Body of pancreas (tissue), 4 donors: ENCODE measurements around the gene FXN. TPM values are rescaled to one million over a fixed set of nuclear protein-coding genes. Genes with fewer than 3 reads are reported as not detected.
"Not testable (repeated sequence)": the region's sequence is repeated elsewhere in the genome, so short reads cannot be mapped to it uniquely, and the experiment has no call there.

Experiments used
- ATAC-seq: fragments of 150-250 bp; one replicate; pipeline ENCODE4 v1.9.1; 2016
- DNase-seq, 4 donors: peaks; one replicate each; pipeline ENCODE4 v3.0.0-alpha.2; 2019
- H3K27ac ChIP-seq, 4 donors: fragments of 200-600 bp; sonication (generic); 1 replicate in 3 of 4; 2 replicates in 1 of 4; pipeline versions ENCODE4 v1.5.1 to v1.6.1; 2016 to 2019; ENCODE audit warnings: mild to moderate bottlenecking in 1 of 4, mixed read lengths in 1 of 4, moderate library complexity in 1 of 4
- H3K27me3 ChIP-seq, 2 donors: fragments of 200-600 bp; sonication (generic); one replicate each; pipeline ENCODE4 v1.6.0; 2016; ENCODE audit warnings: mild to moderate bottlenecking in 1 of 2
- H3K36me3 ChIP-seq, 2 donors: fragments of 200-600 bp; sonication (generic); replicated peaks in 1 of 2; 2 replicates each; pipeline ENCODE4 v1.5.1; 2016; ENCODE audit warnings: low read depth in 2 of 2; ENCODE audit not compliant: insufficient read depth in 1 of 2
- H3K4me1 ChIP-seq: fragments of 200-600 bp; sonication (generic); one replicate; pipeline ENCODE4 v1.6.0; 2016
- H3K4me3 ChIP-seq, 2 donors: fragments of 200-600 bp; sonication (generic); 1 replicate in 1 of 2; 2 replicates in 1 of 2; pipeline ENCODE4 v1.5.1; 2016 to 2019
- H3K9me3 ChIP-seq, 3 donors: fragments of 200-600 bp; sonication (generic); 1 replicate in 2 of 3; 2 replicates in 1 of 3; pipeline ENCODE4 v1.5.1; 2016
- POLR2A ChIP-seq, 3 donors: fragments of 450-650 bp; IDR thresholded peaks; one replicate each; pipeline ENCODE4 v1.6.1; 2016; ENCODE audit warnings: antibody characterized with exemption in 3 of 3, mild to moderate bottlenecking in 2 of 3
- WGBS, 2 donors: methylation state at CpG; one replicate each; pipeline ENCODE4 v1.1.5; 2017; 5-methylcytosine and 5-hydroxymethylcytosine counted together
- intact Hi-C: fragments of 100-400 bp; cut with DNase I; formaldehyde crosslinking; loops from one replicate; pipeline ENCODE4 v1.15.1; 2023
- total RNA-seq, 2 donors: library from RNA; depleted of rRNA; stranded (reverse); fragments of >200 nt; gene quantifications; one replicate each; pipeline ENCODE4 v1.1.0, GENCODE V29; 2016
- TF ChIP-seq, protein P1 (sequence below), 7 experiments: fragments of 450-650 bp in 4 of 7; fragments of 200-600 bp in 3 of 7; sonication (generic) in 3 of 7; IDR thresholded peaks; one replicate each; pipeline ENCODE4 v1.5.1; 2016 to 2019; ENCODE audit warnings: antibody characterized with exemption in 7 of 7

FXN gene
- total RNA-seq, 2 donors from 2014 or later = 3.1 to 6.9 TPM

GRCh38 chr9:69097064-69097463 is 61.5 kb downstream of the FXN start:
- no peaks in the 10 kb centered on the region for H3K36me3 ChIP-seq
- H3K4me1 ChIP-seq = peaks cover 31% of the 10 kb centered on the region
- DNase-seq = peak in 2 of 4 donors; percentile 28
- ATAC-seq = peak; percentile 75
- no peaks in the 10 kb centered on the region for H3K9me3 ChIP-seq
- H3K27me3 ChIP-seq = no peaks in the 10 kb centered on the region
- WGBS, 2 donors = 33 to 46% methylated on average over 4 of the region's 4 CpGs
- H3K27ac ChIP-seq = peak overlapping the region; percentile 48 to 71 (median 60)
- intact Hi-C loops = no loop called here
- no peak overlapping the region for H3K4me3 ChIP-seq
- peak in 1 of 3 donors; percentile 9 for TF ChIP-seq POLR2A (IDR thresholded peaks at IDR 0.05)
- TF ChIP-seq, protein P1, sequence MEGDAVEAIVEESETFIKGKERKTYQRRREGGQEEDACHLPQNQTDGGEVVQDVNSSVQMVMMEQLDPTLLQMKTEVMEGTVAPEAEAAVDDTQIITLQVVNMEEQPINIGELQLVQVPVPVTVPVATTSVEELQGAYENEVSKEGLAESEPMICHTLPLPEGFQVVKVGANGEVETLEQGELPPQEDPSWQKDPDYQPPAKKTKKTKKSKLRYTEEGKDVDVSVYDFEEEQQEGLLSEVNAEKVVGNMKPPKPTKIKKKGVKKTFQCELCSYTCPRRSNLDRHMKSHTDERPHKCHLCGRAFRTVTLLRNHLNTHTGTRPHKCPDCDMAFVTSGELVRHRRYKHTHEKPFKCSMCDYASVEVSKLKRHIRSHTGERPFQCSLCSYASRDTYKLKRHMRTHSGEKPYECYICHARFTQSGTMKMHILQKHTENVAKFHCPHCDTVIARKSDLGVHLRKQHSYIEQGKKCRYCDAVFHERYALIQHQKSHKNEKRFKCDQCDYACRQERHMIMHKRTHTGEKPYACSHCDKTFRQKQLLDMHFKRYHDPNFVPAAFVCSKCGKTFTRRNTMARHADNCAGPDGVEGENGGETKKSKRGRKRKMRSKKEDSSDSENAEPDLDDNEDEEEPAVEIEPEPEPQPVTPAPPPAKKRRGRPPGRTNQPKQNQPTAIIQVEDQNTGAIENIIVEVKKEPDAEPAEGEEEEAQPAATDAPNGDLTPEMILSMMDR (IDR thresholded peaks at IDR 0.05) = no peak

DNA sequence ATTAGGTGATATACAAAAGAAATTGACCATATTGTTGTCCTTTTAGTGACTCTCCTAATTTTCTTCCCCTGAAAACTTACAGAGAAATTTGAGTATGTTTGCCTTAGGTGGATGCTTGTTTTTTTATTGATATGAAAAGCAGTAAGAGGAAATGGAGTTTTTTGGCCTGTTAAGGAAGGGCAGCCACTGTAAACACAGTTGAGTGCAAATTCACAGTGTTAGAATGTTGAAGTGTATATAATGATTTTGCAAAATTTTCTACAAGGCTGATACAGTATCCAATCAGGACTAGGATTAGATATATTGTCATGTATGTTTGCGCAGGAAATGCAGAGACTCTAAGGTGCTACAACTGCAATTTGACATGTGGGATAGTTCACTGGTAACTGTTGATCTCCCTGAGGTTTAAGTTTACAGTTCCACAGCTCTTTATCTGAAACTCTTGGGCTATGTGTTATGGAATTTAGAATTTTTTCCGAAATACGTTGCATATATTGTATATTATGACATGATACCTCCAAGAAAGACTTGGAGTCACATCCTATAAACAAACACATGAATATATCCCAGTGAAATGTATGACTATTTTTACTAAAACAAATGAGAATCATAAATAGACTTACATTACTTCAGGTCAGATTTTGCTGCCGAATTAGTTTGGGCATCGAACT is 62.5 kb downstream of the FXN start:
- Histone ChIP-seq H3K27me3 (no peaks in the 10 kb centered on the region), H3K4me1 (peaks cover 22% of the 10 kb centered on the region), H3K9me3 (no peaks in the 10 kb centered on the region), H3K4me3 (no peak overlapping the region), H3K36me3 (no peaks in the 10 kb centered on the region), H3K27ac (peak overlapping the region in 3 of 4 donors; percentile 32 to 54 (median 32))
- intact Hi-C loops = no loop called here
- ATAC-seq (no peak), DNase-seq (no peak)
- TF ChIP-seq POLR2A (IDR thresholded peaks at IDR 0.05) = no peak
- TF ChIP-seq, protein P1 (IDR thresholded peaks at IDR 0.05) = no peak
- WGBS, 2 donors = 85 to 89% methylated on average over 5 of the region's 5 CpGs

- ATAC-seq, H3K9me3 ChIP-seq, DNase-seq, intact Hi-C loops, H3K36me3 ChIP-seq, H3K27me3 ChIP-seq, H3K4me3 ChIP-seq, H3K27ac ChIP-seq: not testable (repeated sequence)
- peaks cover 18% of the 10 kb centered on the region for H3K4me1 ChIP-seq
- WGBS, 2 donors = 53 to 58% methylated on average over 4 of the region's 7 CpGs
These were observed 67.9 kb downstream of the FXN start for GRCh38 chr9:69103348-69103996.

DNA sequence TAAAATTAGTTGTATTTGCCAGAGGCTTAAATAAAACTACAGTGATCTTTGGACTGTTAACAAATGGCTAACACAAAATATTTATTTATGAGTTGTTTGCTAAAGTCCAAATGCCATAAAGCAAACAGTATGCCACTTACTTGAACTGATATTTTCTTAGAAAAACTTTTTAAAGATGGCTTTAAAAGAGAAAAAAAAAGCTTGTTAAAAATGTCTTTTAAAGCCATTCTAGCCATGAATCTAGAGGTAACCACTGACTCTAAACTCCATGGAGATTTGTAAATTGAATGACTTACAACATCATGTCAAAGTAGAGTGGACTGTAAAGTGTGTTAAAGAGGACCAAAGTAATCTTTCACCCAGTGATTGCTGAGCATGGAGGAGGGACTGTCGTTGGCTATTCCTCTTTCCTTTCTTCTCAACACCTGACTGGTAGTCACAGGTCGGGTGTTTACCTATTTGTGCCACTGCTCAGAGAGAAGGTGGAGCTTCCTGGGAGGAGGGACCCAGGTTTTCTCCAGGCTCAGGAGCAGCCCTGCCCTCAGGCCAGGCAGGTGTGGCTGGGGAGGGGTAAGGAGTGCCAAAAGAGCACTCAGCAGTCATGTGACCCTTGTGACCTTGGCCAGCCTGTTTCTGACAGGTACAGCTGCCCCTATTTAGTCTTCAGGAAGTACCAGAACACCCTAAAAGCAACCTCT is 69.4 kb downstream of the FXN start:
- peaks cover 18% of the 10 kb centered on the region for H3K4me1 ChIP-seq
- H3K27me3 ChIP-seq = no peaks in the 10 kb centered on the region
- H3K36me3 ChIP-seq = no peaks in the 10 kb centered on the region
- TF ChIP-seq, protein P1 (IDR thresholded peaks at IDR 0.05) = no peak
- TF ChIP-seq POLR2A (IDR thresholded peaks at IDR 0.05) = peak in 2 of 3 donors; percentile 24 to 30
- ATAC-seq = peak; percentile 100
- intact Hi-C loops = no loop called here
- 5 to 12% methylated on average over 2 of the region's 2 CpGs for WGBS, 2 donors
- H3K4me3 ChIP-seq = no peak overlapping the region
- H3K27ac ChIP-seq = peak overlapping the region; percentile 58 to 73 (median 63)
- no peaks in the 10 kb centered on the region for H3K9me3 ChIP-seq
- peak; percentile 83 to 93 (median 92) for DNase-seq

DNA sequence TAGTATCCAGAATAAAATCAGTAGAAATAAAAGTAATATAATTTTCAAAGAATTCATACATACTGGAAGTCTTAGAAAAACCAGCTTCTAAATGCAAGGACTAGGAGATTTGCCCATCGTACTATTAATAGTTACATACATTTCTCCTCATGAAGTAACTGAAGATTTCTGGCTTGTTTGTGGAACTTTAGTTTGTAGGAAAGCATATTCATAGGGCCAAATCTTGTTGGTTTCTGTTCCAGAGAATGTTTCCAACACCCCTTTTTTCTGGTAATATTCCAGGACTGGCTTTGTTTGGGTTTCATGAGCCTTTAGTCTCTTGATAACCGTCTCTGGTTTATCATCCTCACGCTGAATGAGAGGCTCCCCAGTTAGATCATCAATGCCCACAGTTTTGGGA is 72.2 kb downstream of the FXN start:
- no peak overlapping the region for H3K4me3 ChIP-seq
- H3K36me3 ChIP-seq = no peaks in the 10 kb centered on the region
- TF ChIP-seq, protein P1 (IDR thresholded peaks at IDR 0.05) = no peak
- TF ChIP-seq POLR2A (IDR thresholded peaks at IDR 0.05) = no peak
- H3K9me3 ChIP-seq = no peaks in the 10 kb centered on the region
- WGBS, 2 donors = 65 to 75% methylated on average over 3 of the region's 3 CpGs
- no peak for ATAC-seq
- H3K27ac ChIP-seq = no peak overlapping the region
- no peaks in the 10 kb centered on the region for H3K27me3 ChIP-seq
- intact Hi-C loops = no loop called here
- peaks cover 18% of the 10 kb centered on the region for H3K4me1 ChIP-seq
- no peak for DNase-seq

DNA sequence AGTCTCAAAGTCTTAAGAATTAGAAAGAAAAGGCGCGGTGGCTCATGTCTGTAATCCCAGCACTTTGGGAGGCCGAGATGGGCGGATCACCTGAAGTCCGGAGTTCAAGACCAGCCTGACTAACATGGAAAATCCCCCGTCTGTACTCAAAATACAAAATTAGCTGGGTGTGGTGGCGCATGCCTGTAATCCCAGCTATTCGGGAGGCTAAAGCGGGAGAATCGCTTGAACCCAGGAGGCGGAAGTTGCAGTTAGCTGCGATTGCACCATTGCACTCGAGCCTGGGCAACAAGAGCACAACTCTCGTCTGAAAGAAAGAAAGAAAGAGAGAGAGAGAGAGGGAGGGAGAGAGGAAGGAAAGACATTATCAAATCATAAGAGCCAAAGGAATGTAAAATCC is 73.2 kb downstream of the FXN start:
- H3K36me3 ChIP-seq, DNase-seq, intact Hi-C loops, H3K4me3 ChIP-seq, H3K27me3 ChIP-seq, H3K9me3 ChIP-seq, H3K27ac ChIP-seq, ATAC-seq: not testable (repeated sequence)
- 91 to 93% methylated on average over 14 of the region's 14 CpGs for WGBS, 2 donors
- peaks cover 18% of the 10 kb centered on the region for H3K4me1 ChIP-seq
